Left renal cortex interstitium (tissue), 4 donors: Measurements from ENCODE around the gene PTRH1. TPM values are rescaled to one million over a fixed set of nuclear protein-coding genes. Genes with fewer than 3 reads are reported as not detected.

ENCODE experiments used
- DNase-seq, 4 donors: peaks; one replicate each; pipeline ENCODE4 v3.0.0-alpha.2; 2013; ENCODE audit warnings: low read depth in 4 of 4, low spot score in 2 of 4, missing footprints in 1 of 4
- polyA plus RNA-seq, 4 donors: library from polyadenylated mRNA; unstranded; fragments of 120-200 nt; gene quantifications; one replicate each; pipeline ENCODE4 v1.2.1, GENCODE V29; 2013; ENCODE audit not compliant: insufficient read length in 4 of 4

PTRH1 gene
- polyA plus RNA-seq, 4 donors, result 7.4 to 21.6 (median 14.2) TPM

GRCh38 chr9:127673234-127673633 is 42.2 kb downstream of the PTRH1 start:
- DNase-seq, result no peak

- no peak for DNase-seq
These were observed 47.6 kb downstream of the PTRH1 start for GRCh38 chr9:127667906-127668305.

DNA sequence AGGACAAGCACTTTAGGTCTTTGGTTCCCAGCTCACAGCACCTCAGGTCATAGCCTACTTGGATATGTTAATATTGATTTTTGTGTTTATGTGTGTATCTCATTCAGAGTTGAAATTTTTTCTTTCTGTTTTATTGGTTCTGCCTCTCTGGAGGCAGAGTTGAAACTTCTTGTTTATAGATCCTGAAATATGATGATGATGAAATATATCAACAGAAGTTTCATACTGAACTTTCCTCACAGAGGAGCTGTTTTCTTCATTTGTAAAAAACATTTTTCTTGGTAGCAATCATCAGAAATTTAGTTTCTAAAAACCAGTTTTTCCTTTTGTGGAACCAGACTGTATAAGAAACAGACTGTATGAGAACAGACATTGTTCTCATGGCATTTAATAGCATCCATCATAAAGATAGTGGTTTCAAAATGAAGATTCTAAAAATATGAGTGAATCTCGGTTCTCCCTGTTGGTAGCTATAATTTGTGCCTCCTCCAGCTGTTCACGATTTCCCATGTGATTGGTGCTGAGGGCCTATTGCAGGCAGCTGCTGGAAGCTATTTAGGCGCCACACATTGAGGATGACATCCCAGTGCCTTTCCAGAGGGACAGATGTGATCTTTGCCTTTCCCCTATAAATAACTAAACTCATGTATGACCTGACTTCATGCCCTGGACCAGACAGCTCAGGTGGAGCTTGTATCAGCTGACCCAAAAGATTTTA is 48.2 kb downstream of the PTRH1 start:
- no peak for DNase-seq

- no peak for DNase-seq
These were observed 50.6 kb downstream of the PTRH1 start for GRCh38 chr9:127664678-127665507.

- DNase-seq, result no peak
These were observed 51.2 kb downstream of the PTRH1 start for GRCh38 chr9:127664324-127664677.

Other genes with a start within 250 kb of the PTRH1 start
- 10 to 100 TPM; 23.6 to 38.6 (median 31.6) TPM for gene STXBP1, start 103.4 kb downstream of the PTRH1 start, polyA plus RNA-seq
- 1 to 10 TPM; 2.6 to 7.7 (median 5.4) TPM for gene CFAP157, start 8.7 kb downstream of the PTRH1 start, polyA plus RNA-seq
- gene TTC16, start 416 bp upstream of the PTRH1 start, polyA plus RNA-seq, result under 1 TPM; 0.20 to 0.30 (median 0.27) TPM
- gene TOR2A, start 19.6 kb upstream of the PTRH1 start, polyA plus RNA-seq, result 10 to 100 TPM; 13.7 to 21.6 (median 16.8) TPM
- 10 to 100 TPM; 13.8 to 18.6 (median 16.0) TPM for gene SH2D3C, start 63.0 kb upstream of the PTRH1 start, polyA plus RNA-seq
- 10 to 100 TPM; 63.5 to 84.3 (median 72.4) TPM for gene CDK9, start 70.4 kb upstream of the PTRH1 start, polyA plus RNA-seq
- gene FPGS, start 87.2 kb upstream of the PTRH1 start, polyA plus RNA-seq, result 10 to 100 TPM; 40.7 to 55.2 (median 48.9) TPM
- 100 to 1,000 TPM in 1 of 4 donors, 10 to 100 TPM in 3; 74.4 to 112 (median 80.8) TPM for gene ENG, start 139.0 kb upstream of the PTRH1 start, polyA plus RNA-seq
- gene AK1, start 162.0 kb upstream of the PTRH1 start, polyA plus RNA-seq, result 10 to 100 TPM; 38.3 to 60.4 (median 48.1) TPM
- gene ST6GALNAC6, start 183.9 kb upstream of the PTRH1 start, polyA plus RNA-seq, result 10 to 100 TPM; 41.4 to 53.1 (median 47.2) TPM
- 10 to 100 TPM; 10.4 to 17.2 (median 13.7) TPM for gene ST6GALNAC4, start 201.4 kb upstream of the PTRH1 start, polyA plus RNA-seq
- 1 to 10 TPM; 1.1 to 2.8 (median 2.3) TPM for gene PIP5KL1, start 215.1 kb upstream of the PTRH1 start, polyA plus RNA-seq
- 10 to 100 TPM; 35.4 to 42.3 (median 37.2) TPM for gene DPM2, start 222.2 kb upstream of the PTRH1 start, polyA plus RNA-seq